A673 (cell line): Measurements from ENCODE around the gene MYLK4. TPM values are rescaled to one million over a fixed set of nuclear protein-coding genes. Genes with fewer than 3 reads are reported as not detected.

Experiments used
- BruUV-seq: library from RNA; stranded (reverse); fragments of 400-500 nt; replicated peaks from 2 replicates; lab custom pipeline; 2021; lab: Mats Ljungman, UMichigan
- CTCF ChIA-PET: fragments of 300-600 bp; sonication (Branson Sonifier 250); formaldehyde crosslinking; loops from one replicate; lab custom pipeline; 2022; ENCODE audit warnings: antibody characterized with exemption; lab: Charles Lee
- POLR2A ChIA-PET: fragments of 300-600 bp; sonication (Branson Sonifier 250); formaldehyde crosslinking; loops from one replicate; lab custom pipeline; 2022; ENCODE audit warnings: antibody characterized with exemption; ENCODE audit not compliant: low non-redundant PET; lab: Charles Lee
- DNase-seq: peaks from one replicate; pipeline ENCODE4 v3.0.0-alpha.2; 2015; ENCODE audit warnings: low spot score
- H3K27ac ChIP-seq: fragments of 200-600 bp; sonication (generic); 2 replicates; pipeline ENCODE4 v1.5.1; 2016; ENCODE audit warnings: mixed run types, low read depth, mild to moderate bottlenecking, mixed read lengths, antibody characterized with exemption, low read length; ENCODE audit not compliant: poor library complexity, severe bottlenecking
- H3K27me3 ChIP-seq: fragments of 200-600 bp; sonication (generic); replicated peaks from 2 replicates; pipeline ENCODE4 v1.6.1; 2017; ENCODE audit warnings: mixed run types, low read depth, mild to moderate bottlenecking, mixed read lengths, antibody characterized with exemption, low read length; ENCODE audit not compliant: insufficient read depth, poor library complexity
- H3K36me3 ChIP-seq: fragments of 200-600 bp; sonication (generic); 2 replicates; pipeline ENCODE4 v1.6.1; 2016; ENCODE audit warnings: mixed run types, mild to moderate bottlenecking, mixed read lengths, antibody characterized with exemption, low read length; ENCODE audit not compliant: insufficient read depth, poor library complexity, severe bottlenecking
- H3K4me1 ChIP-seq: fragments of 200-600 bp; sonication (generic); 2 replicates; pipeline ENCODE4 v1.6.1; 2017; ENCODE audit warnings: mixed run types, mild to moderate bottlenecking, mixed read lengths, antibody characterized with exemption, low read length; ENCODE audit not compliant: insufficient read depth, poor library complexity, severe bottlenecking
- H3K4me3 ChIP-seq: fragments of 200-600 bp; sonication (generic); 2 replicates; pipeline ENCODE4 v1.5.1; 2016; ENCODE audit warnings: low read depth, mixed run types, mild to moderate bottlenecking, mixed read lengths, low read length; ENCODE audit not compliant: poor library complexity, severe bottlenecking
- H3K9me3 ChIP-seq: fragments of 200-600 bp; sonication (generic); 2 replicates; pipeline ENCODE4 v1.6.1; 2016; ENCODE audit warnings: mixed run types, low read depth, mild to moderate bottlenecking, mixed read lengths, antibody characterized with exemption, low read length; ENCODE audit not compliant: poor library complexity, severe bottlenecking
- EZH2 ChIP-seq: fragments of 200-600 bp; sonication (generic); IDR thresholded peaks from 2 replicates; pipeline ENCODE4 v1.6.1; 2017; ENCODE audit warnings: borderline replicate concordance, low read depth, mild to moderate bottlenecking, mixed read lengths, antibody characterized with exemption, low read length; ENCODE audit not compliant: poor library complexity, severe bottlenecking
- intact Hi-C: fragments of 100-400 bp; cut with micrococcal nuclease; formaldehyde crosslinking; loops from one replicate; pipeline ENCODE4 v1.10.0; 2022; ENCODE audit not compliant: unreplicated experiment
- total RNA-seq: library from RNA; stranded (reverse); gene quantifications from 2 replicates; pipeline ENCODE4 v1.2.3, GENCODE V29; 2021
- TF ChIP-seq, protein P1 (sequence below): fragments of 300-800, 200-600 bp; sonication (generic); conservative IDR thresholded peaks from 2 replicates; pipeline ENCODE4 v1.5.1; 2017; ENCODE audit warnings: low read depth, mild to moderate bottlenecking, antibody characterized with exemption, low read length, moderate library complexity, mixed read lengths

The MYLK4 gene
- total RNA-seq, 1 experiment from 2014 or later: 0.39 TPM

DNA sequence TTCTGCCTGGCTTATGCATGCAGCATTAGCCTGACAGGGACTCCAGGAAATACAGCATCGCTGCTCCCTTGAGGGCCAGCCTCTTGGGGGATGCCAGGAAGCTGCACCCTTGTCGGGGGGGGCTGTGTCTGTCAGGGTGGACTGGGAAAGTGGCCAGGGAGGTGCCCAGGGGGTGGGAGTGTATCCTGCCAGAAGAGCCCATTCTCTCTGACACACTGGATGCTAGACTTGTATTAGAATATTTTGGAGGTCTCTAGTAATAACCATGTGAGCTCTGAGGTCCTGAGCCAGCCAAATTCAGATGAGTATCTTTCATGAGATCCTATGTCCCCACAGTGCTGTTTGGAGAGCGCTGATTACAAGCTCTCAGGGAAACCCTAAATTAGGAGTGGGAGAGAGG lies 89.1 kb downstream of the MYLK4 start:
- DNase-seq: no peak
- no TSS peak for BruUV-seq
- H3K9me3 ChIP-seq: no peaks in the 10 kb centered on the region
- intact Hi-C loops: no loop called here
- no peaks in the 10 kb centered on the region for H3K27me3 ChIP-seq
- ChIA-PET POLR2A (no interaction called here), CTCF (interaction anchor here (0.5 kb wide), 1 partner anchor 116 kb away, joined by 3 read pairs; no protein-coding TSS in a partner anchor)
- no peak overlapping the region for H3K4me3 ChIP-seq
- no peak for TF ChIP-seq EZH2
- TF ChIP-seq, protein P1, sequence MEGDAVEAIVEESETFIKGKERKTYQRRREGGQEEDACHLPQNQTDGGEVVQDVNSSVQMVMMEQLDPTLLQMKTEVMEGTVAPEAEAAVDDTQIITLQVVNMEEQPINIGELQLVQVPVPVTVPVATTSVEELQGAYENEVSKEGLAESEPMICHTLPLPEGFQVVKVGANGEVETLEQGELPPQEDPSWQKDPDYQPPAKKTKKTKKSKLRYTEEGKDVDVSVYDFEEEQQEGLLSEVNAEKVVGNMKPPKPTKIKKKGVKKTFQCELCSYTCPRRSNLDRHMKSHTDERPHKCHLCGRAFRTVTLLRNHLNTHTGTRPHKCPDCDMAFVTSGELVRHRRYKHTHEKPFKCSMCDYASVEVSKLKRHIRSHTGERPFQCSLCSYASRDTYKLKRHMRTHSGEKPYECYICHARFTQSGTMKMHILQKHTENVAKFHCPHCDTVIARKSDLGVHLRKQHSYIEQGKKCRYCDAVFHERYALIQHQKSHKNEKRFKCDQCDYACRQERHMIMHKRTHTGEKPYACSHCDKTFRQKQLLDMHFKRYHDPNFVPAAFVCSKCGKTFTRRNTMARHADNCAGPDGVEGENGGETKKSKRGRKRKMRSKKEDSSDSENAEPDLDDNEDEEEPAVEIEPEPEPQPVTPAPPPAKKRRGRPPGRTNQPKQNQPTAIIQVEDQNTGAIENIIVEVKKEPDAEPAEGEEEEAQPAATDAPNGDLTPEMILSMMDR: no peak
- no peak overlapping the region for H3K27ac ChIP-seq
- H3K36me3 ChIP-seq: no peaks in the 10 kb centered on the region
- peaks cover 15% of the 10 kb centered on the region for H3K4me1 ChIP-seq

DNA sequence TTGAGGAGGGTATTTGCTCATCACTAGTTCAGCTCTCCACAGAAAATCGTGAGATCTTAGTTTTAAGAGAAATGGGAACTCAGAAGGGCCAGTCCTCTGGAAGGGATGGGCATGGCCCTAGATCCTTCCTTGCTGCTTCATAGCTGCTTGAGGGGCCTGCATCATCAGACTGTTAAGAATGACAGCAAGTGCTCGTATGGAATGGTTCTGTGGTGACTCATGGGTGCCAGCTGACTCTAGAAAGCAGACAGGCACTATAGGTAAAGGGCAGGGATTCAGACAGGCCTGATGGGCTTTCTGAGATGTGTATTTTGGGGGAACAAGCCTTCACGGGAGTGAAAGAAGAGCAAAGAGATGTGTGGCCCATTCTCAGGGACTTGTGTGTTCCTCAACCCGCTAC lies 90.8 kb downstream of the MYLK4 start:
- no TSS peak for BruUV-seq
- CTCF ChIA-PET: no interaction called here

DNA sequence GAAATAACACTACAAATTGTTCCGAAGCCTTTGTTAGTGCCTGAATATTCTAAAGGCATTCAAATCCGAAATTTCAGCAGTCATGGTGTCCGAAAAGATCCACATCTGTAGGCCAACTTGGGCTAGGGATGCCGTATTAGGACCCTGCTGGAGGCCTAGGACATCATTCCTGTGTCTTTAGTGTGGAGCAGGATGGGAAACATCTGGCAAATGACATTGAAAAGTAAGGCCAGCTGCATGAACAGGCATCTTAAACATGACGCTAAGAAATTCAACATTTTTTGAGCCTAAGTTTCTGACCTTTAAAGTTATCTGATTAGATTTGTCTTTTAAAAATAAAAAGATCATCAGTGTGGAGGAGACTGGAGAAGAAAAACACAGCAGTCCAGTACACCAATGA lies 91.3 kb downstream of the MYLK4 start:
- ChIA-PET CTCF (no interaction called here), POLR2A (no interaction called here)
- H3K27ac ChIP-seq: no peak overlapping the region
- intact Hi-C loops: no loop called here
- H3K36me3 ChIP-seq: no peaks in the 10 kb centered on the region
- H3K27me3 ChIP-seq: no peaks in the 10 kb centered on the region
- no peaks in the 10 kb centered on the region for H3K4me1 ChIP-seq
- DNase-seq: no peak
- no peak overlapping the region for H3K4me3 ChIP-seq
- no TSS peak for BruUV-seq
- no peak for TF ChIP-seq EZH2
- TF ChIP-seq, protein P1: no peak
- no peaks in the 10 kb centered on the region for H3K9me3 ChIP-seq

More for the DNA sequence above, 90.8 kb downstream of the MYLK4 start:
- Histone ChIP-seq H3K4me3 (no peak overlapping the region), H3K9me3 (no peaks in the 10 kb centered on the region), H3K27ac (no peak overlapping the region), H3K4me1 (peaks cover 3% of the 10 kb centered on the region), H3K36me3 (no peaks in the 10 kb centered on the region), H3K27me3 (no peaks in the 10 kb centered on the region)
- POLR2A ChIA-PET: no interaction called here
- TF ChIP-seq, protein P1: no peak
- no peak for TF ChIP-seq EZH2
- intact Hi-C loops: no loop called here
- no peak for DNase-seq
